Liver (tissue), 9 donors: Measurements from ENCODE around the gene CHERP. TPM values are rescaled to one million over a fixed set of nuclear protein-coding genes. Genes with fewer than 3 reads are reported as not detected.

Experiments used
- DNase-seq: peaks from one replicate; pipeline ENCODE4 v3.0.0-alpha.2; 2017; ENCODE audit warnings: low spot score
- H3K27ac ChIP-seq, 2 donors: one replicate each; pipeline ENCODE4 v1.7.0; 2013; ENCODE audit warnings: inconsistent platforms in 2 of 2, low read length in 2 of 2, control low read depth in 1 of 2, low read depth in 1 of 2, mild to moderate bottlenecking in 1 of 2
- H3K27me3 ChIP-seq, 4 donors: one replicate each; pipeline versions ENCODE4 v1.6.1 to v1.7.0; 2013; ENCODE audit warnings: low read length in 3 of 4, inconsistent platforms in 1 of 4, mild to moderate bottlenecking in 1 of 4, moderate library complexity in 1 of 4; ENCODE audit not compliant: control insufficient read depth in 4 of 4, insufficient read depth in 4 of 4
- H3K36me3 ChIP-seq, 4 donors: one replicate each; pipeline versions ENCODE4 v1.6.1 to v1.7.0; 2013; ENCODE audit warnings: low read length in 3 of 4, mild to moderate bottlenecking in 3 of 4, low read depth in 1 of 4, moderate library complexity in 1 of 4; ENCODE audit not compliant: control insufficient read depth in 4 of 4, insufficient read depth in 3 of 4
- H3K4me1 ChIP-seq, 4 donors: one replicate each; pipeline versions ENCODE4 v1.6.1 to v1.7.0; 2013; ENCODE audit warnings: low read length in 3 of 4, mild to moderate bottlenecking in 3 of 4, moderate library complexity in 1 of 4; ENCODE audit not compliant: control insufficient read depth in 4 of 4, insufficient read depth in 4 of 4
- H3K4me3 ChIP-seq, 3 donors: one replicate each; pipeline versions ENCODE4 v1.6.1 to v1.7.0; 2013; ENCODE audit warnings: low read length in 3 of 3, control low read depth in 1 of 3, low read depth in 1 of 3, mild to moderate bottlenecking in 1 of 3
- H3K9ac ChIP-seq, 2 donors: one replicate each; pipeline ENCODE4 v1.7.0; 2013; ENCODE audit warnings: low read length in 2 of 2, mild to moderate bottlenecking in 2 of 2, moderate library complexity in 2 of 2, control low read depth in 1 of 2, low read depth in 1 of 2
- H3K9me3 ChIP-seq, 4 donors: one replicate each; pipeline versions ENCODE4 v1.6.1 to v1.7.0; 2013; ENCODE audit warnings: low read length in 3 of 4; ENCODE audit not compliant: control insufficient read depth in 4 of 4
- ATF3 ChIP-seq: IDR thresholded peaks from 2 replicates; pipeline ENCODE4 v1.6.1; 2016; ENCODE audit warnings: antibody characterized with exemption
- CTCF ChIP-seq: fragments of 150-350 bp; IDR thresholded peaks from 2 replicates; pipeline ENCODE4 v1.5.1; 2017; ENCODE audit warnings: improper control_type of control experiment, low read depth, low read length; ENCODE audit not compliant: missing input control
- EGR1 ChIP-seq, 2 donors: IDR thresholded peaks; 2 replicates each; pipeline ENCODE4 v1.6.1; 2016 to 2018; ENCODE audit warnings: antibody characterized with exemption in 2 of 2, low read depth in 2 of 2
- GABPA ChIP-seq, 2 donors: IDR thresholded peaks in 1 of 2; conservative IDR thresholded peaks in 1 of 2; 2 replicates each; pipeline ENCODE4 v1.6.1; 2016; ENCODE audit warnings: antibody characterized with exemption in 2 of 2, mild to moderate bottlenecking in 1 of 2, moderate library complexity in 1 of 2
- HNF4A ChIP-seq, 2 donors: conservative IDR thresholded peaks; 2 replicates each; pipeline ENCODE4 v1.6.1; 2016; ENCODE audit warnings: antibody characterized with exemption in 2 of 2, mild to moderate bottlenecking in 2 of 2
- HNF4G ChIP-seq: IDR thresholded peaks from 2 replicates; pipeline ENCODE4 v1.6.1; 2016; ENCODE audit warnings: antibody characterized with exemption
- MAX ChIP-seq: IDR thresholded peaks from 2 replicates; pipeline ENCODE4 v1.6.1; 2016; ENCODE audit warnings: antibody characterized with exemption
- NR2F2 ChIP-seq: IDR thresholded peaks from 2 replicates; pipeline ENCODE4 v1.6.1; 2016; ENCODE audit warnings: antibody characterized with exemption
- RAD21 ChIP-seq, 2 donors: IDR thresholded peaks; 2 replicates each; pipeline ENCODE4 v1.6.1; 2016; ENCODE audit warnings: antibody characterized with exemption in 2 of 2, mild to moderate bottlenecking in 2 of 2
- REST ChIP-seq: IDR thresholded peaks from 2 replicates; pipeline ENCODE4 v1.6.1; 2016; ENCODE audit warnings: antibody characterized with exemption, mild to moderate bottlenecking
- RXRA ChIP-seq, 2 donors: IDR thresholded peaks; 2 replicates each; pipeline ENCODE4 v1.6.1; 2017 to 2018; ENCODE audit warnings: antibody characterized with exemption in 2 of 2, mild to moderate bottlenecking in 1 of 2
- SP1 ChIP-seq: IDR thresholded peaks from 2 replicates; pipeline ENCODE4 v1.6.1; 2018; ENCODE audit warnings: antibody characterized with exemption, mild to moderate bottlenecking
- TAF1 ChIP-seq: conservative IDR thresholded peaks from 2 replicates; pipeline ENCODE4 v1.6.1; 2016; ENCODE audit warnings: antibody characterized with exemption, mild to moderate bottlenecking
- YY1 ChIP-seq: IDR thresholded peaks from 2 replicates; pipeline ENCODE4 v1.6.1; 2016; ENCODE audit warnings: antibody characterized with exemption, mild to moderate bottlenecking
- ZBTB33 ChIP-seq: IDR thresholded peaks from 2 replicates; pipeline ENCODE4 v1.6.1; 2016; ENCODE audit warnings: antibody characterized with exemption
- WGBS: extraction: QIAGEN DNeasy Blood & Tissue Kit; methylation state at CpG from one replicate; pipeline ENCODE4 v1.1.7; 2013; 5-methylcytosine and 5-hydroxymethylcytosine counted together
- polyA plus RNA-seq, 2 donors: library from polyadenylated mRNA; stranded (reverse) in 1 of 2; unstranded in 1 of 2; fragments of 200-250 nt in 1 of 2; fragments of >200 nt in 1 of 2; fragmentation: Nextera tagmentation in 1 of 2; extraction: Ambion mirVana in 1 of 2; gene quantifications; one replicate each; pipeline versions ENCODE4 v1.2.1 to v1.2.3, GENCODE V29; 2013 to 2015
- total RNA-seq, 2 donors: library from RNA; depleted of rRNA; stranded (reverse); fragments of >200 nt; gene quantifications; one replicate each; pipeline ENCODE4 v1.2.3, GENCODE V29; 2014
- donor health status: healthy.
- donor health status: healthy.
- donor health status: healthy.
- donor health status: healthy.
- donor health status: healthy.

CHERP gene
- total and polyA plus RNA-seq, 4 donors = 8.5 to 14.0 (median 9.0) TPM

GRCh38 chr19:16581971-16582343, 39.7 kb upstream of the CHERP start:
- no peaks in the 10 kb centered on the region for H3K9me3 ChIP-seq
- DNase-seq = no peak
- no peak overlapping the region for H3K27ac ChIP-seq
- WGBS = 84% methylated on average over 6 of the region's 6 CpGs
- peaks cover 3 to 9% (median 5%) of the 10 kb centered on the region in 4 donors for H3K36me3 ChIP-seq
- H3K9ac ChIP-seq = no peak overlapping the region
- peaks cover 9 to 32% (median 22%) of the 10 kb centered on the region in 4 donors for H3K4me1 ChIP-seq
- TF ChIP-seq ZBTB33 (no peak), TAF1 (no peak), GABPA (IDR thresholded peaks at IDR 0.05 in 1 of 2, conservative IDR thresholded peaks at IDR 0.05 in 1 of 2) (no peak), RXRA (IDR thresholded peaks at IDR 0.05) (no peak), EGR1 (IDR thresholded peaks at IDR 0.05; ENCODE audit: low read depth in 2 of 2) (no peak), YY1 (no peak), HNF4G (no peak), MAX (no peak), NR2F2 (no peak), REST (no peak), HNF4A (conservative IDR thresholded peaks at IDR 0.05) (no peak), CTCF (no peak), SP1 (no peak), RAD21 (IDR thresholded peaks at IDR 0.05) (no peak), ATF3 (no peak)
- no peaks in the 10 kb centered on the region for H3K27me3 ChIP-seq
- H3K4me3 ChIP-seq = no peak overlapping the region
